Vagina (tissue), 2 donors: ENCODE measurements around the gene AATK. TPM values are rescaled to one million over a fixed set of nuclear protein-coding genes. Genes with fewer than 3 reads are reported as not detected.
A peak's percentile ranks its signal among the peaks of the same experiment; 100 is the strongest.

Source experiments
- DNase-seq, 2 donors: peaks; one replicate each; pipeline ENCODE4 v3.0.0-alpha.2; 2017; ENCODE audit errors: extremely low spot score in 2 of 2
- H3K27ac ChIP-seq: fragments of 200-600 bp; sonication (generic); one replicate; pipeline ENCODE4 v1.5.1; 2019
- H3K27me3 ChIP-seq: fragments of 200-600 bp; sonication (generic); one replicate; pipeline ENCODE4 v1.5.1; 2019
- H3K36me3 ChIP-seq, 2 donors: fragments of 200-600 bp; sonication (generic); one replicate each; pipeline ENCODE4 v1.5.1; 2017 to 2019
- H3K4me1 ChIP-seq: fragments of 200-600 bp; sonication (generic); one replicate; pipeline ENCODE4 v1.5.1; 2019
- H3K4me3 ChIP-seq, 2 donors: fragments of 200-600 bp; sonication (generic); 1 replicate in 1 of 2; 2 replicates in 1 of 2; pipeline ENCODE4 v1.5.1; 2016 to 2019
- H3K9me3 ChIP-seq: fragments of 200-600 bp; sonication (generic); one replicate; pipeline ENCODE4 v1.5.1; 2019
- CTCF ChIP-seq, 3 experiments: fragments of 450-650 bp in 2 of 3; fragments of 200-600 bp in 1 of 3; sonication (generic) in 1 of 3; IDR thresholded peaks; one replicate each; pipeline ENCODE4 v1.5.1; 2017 to 2019; ENCODE audit warnings: antibody characterized with exemption in 3 of 3, mild to moderate bottlenecking in 2 of 3, moderate library complexity in 2 of 3
- POLR2A ChIP-seq, 2 donors: fragments of 450-650 bp; IDR thresholded peaks; one replicate each; pipeline ENCODE4 v1.6.1; 2017; ENCODE audit warnings: antibody characterized with exemption in 2 of 2, mild to moderate bottlenecking in 2 of 2, moderate library complexity in 2 of 2
- POLR2AphosphoS5 ChIP-seq, 2 donors: sonication (generic); formaldehyde crosslinking; IDR thresholded peaks; one replicate each; pipeline ENCODE4 v1.9.0; 2017; ENCODE audit warnings: antibody characterized with exemption in 2 of 2, mild to moderate bottlenecking in 2 of 2, low read depth in 1 of 2; ENCODE audit not compliant: insufficient read depth in 1 of 2
- intact Hi-C: fragments of 100-400 bp; cut with DNase I; formaldehyde crosslinking; loops from one replicate; pipeline ENCODE4 v1.15.1; 2023
- microRNA counts, 2 donors: library from miRNA; unstranded; fragments of <30 nt; microRNA quantifications; one replicate each; lab custom pipeline; 2016 to 2017
- microRNA-seq: library from miRNA; unstranded; fragments of <30 nt; microRNA quantifications from one replicate; pipeline ENCODE4, GENCODE V29; 2017; ENCODE audit warnings: borderline number of aligned reads, borderline replicate concordance
- small RNA-seq: library from RNA; depleted of rRNA; stranded (forward); fragments of <200 nt; gene quantifications from one replicate; pipeline ENCODE3, GENCODE V24; 2016
- total RNA-seq: library from RNA; depleted of rRNA; stranded (reverse); fragments of >200 nt; gene quantifications from one replicate; pipeline ENCODE4 v1.2.3, GENCODE V29; 2016

Gene AATK
- total RNA-seq, 1 donor from 2014 or later: 6.4 TPM

- no peak for DNase-seq
- no peak for TF ChIP-seq POLR2AphosphoS5 (IDR thresholded peaks at IDR 0.05; ENCODE audit: insufficient read depth in 1 of 2, low read depth in 1 of 2)
- no peak for TF ChIP-seq CTCF (IDR thresholded peaks at IDR 0.05)
- no peak for TF ChIP-seq POLR2A (IDR thresholded peaks at IDR 0.05)
- Histone ChIP-seq H3K27ac (peak overlapping the region; percentile 24), H3K9me3 (no peaks in the 10 kb centered on the region), H3K27me3 (no peaks in the 10 kb centered on the region), H3K4me1 (peaks cover 54% of the 10 kb centered on the region), H3K36me3 (no peaks in the 10 kb centered on the region), H3K4me3 (no peak overlapping the region)
- intact Hi-C loops: no loop called here
These were observed 98.6 kb downstream of the AATK start for GRCh38 chr17:81067391-81067811.

MicroRNA genes within 50 kb of the gene (microRNA counts, 767-probe panel; counts per million panel counts)
- microRNA hsa-miR-1250 (lab: Ali Mortazavi, UCI) (238 to 261 counts per million in 2 donors), microRNA hsa-miR-338-3p (lab: Ali Mortazavi, UCI) (5,016 to 5,251 counts per million in 2 donors), microRNA hsa-miR-338-5p (lab: Ali Mortazavi, UCI) (238 to 261 counts per million in 2 donors), microRNA hsa-miR-657 (lab: Ali Mortazavi, UCI) (238 to 261 counts per million in 2 donors)

Small RNA genes lying within 50 kb of the gene (microRNA-seq; reads per million reads assigned to microRNA genes)
- gene MIR1250 (not detected), gene MIR3065 (not detected), gene MIR338 (not detected), gene MIR657 (not detected)

Small RNA genes lying within 50 kb of the gene (small RNA-seq; reads per million reads assigned to genes)
- gene MIR1250: not detected
- gene MIR3065: 3.8 reads per million, percentile 81 among the genes with 10 or more reads in this experiment
- not detected for gene MIR657

Other genes with a start within 250 kb of the AATK start
- gene CHMP6, start 174.4 kb downstream of the AATK start, total RNA-seq: 31.7 TPM
- gene BAIAP2, start 131.1 kb downstream of the AATK start, total RNA-seq: 113 TPM
- gene PVALEF, start 714 bp downstream of the AATK start, total RNA-seq: not detected
- 6.1 TPM for gene CEP131, start 56.7 kb upstream of the AATK start, total RNA-seq
- gene TEPSIN, start 72.8 kb upstream of the AATK start, total RNA-seq: 35.4 TPM
- gene NDUFAF8, start 73.1 kb upstream of the AATK start, total RNA-seq: 52.5 TPM
- 67.5 TPM for gene SLC38A10, start 129.1 kb upstream of the AATK start, total RNA-seq
- gene BAHCC1, start 229.2 kb upstream of the AATK start, total RNA-seq: 9.1 TPM